Activated CD8-positive, alpha-beta memory T cell treated with anti-CD3 and anti-CD28 coated beads for 48 hours (primary cell): ENCODE results near the gene CAMK2G.

Experiments
- DNase-seq, 3 experiments: peaks; one replicate each; pipeline ENCODE4 v3.0.0-alpha.2; 2020; ENCODE audit warnings: low read depth in 2 of 3, low spot score in 2 of 3

Gene CAMK2G

GRCh38 chr10:73865459-73866442, 8.6 kb downstream of the CAMK2G start:
- DNase-seq = no peak

- no peak for DNase-seq
These were observed 9.3 kb downstream of the CAMK2G start for GRCh38 chr10:73865107-73865458.

- DNase-seq = no peak
These were observed 10.1 kb downstream of the CAMK2G start for GRCh38 chr10:73864229-73864628.

GRCh38 chr10:73863039-73863817, 11.1 kb downstream of the CAMK2G start:
- no peak for DNase-seq

GRCh38 chr10:73862011-73862410, 12.3 kb downstream of the CAMK2G start:
- DNase-seq = no peak

GRCh38 chr10:73859784-73860491, 14.4 kb downstream of the CAMK2G start:
- no peak for DNase-seq

GRCh38 chr10:73859428-73859783, 14.9 kb downstream of the CAMK2G start:
- DNase-seq = peak in 2 of 3 experiments; percentile 13 to 32

- DNase-seq = no peak
These were observed 15.5 kb downstream of the CAMK2G start for GRCh38 chr10:73858750-73859427.

- no peak for DNase-seq
These were observed 16.2 kb downstream of the CAMK2G start for GRCh38 chr10:73858013-73858708.

- DNase-seq = peak in 1 of 3 experiments; percentile 16
These were observed 16.9 kb downstream of the CAMK2G start for GRCh38 chr10:73857446-73857845.

GRCh38 chr10:73856261-73856660, 18.1 kb downstream of the CAMK2G start:
- no peak for DNase-seq

GRCh38 chr10:73855413-73855812, 18.9 kb downstream of the CAMK2G start:
- no peak for DNase-seq

- DNase-seq = no peak
These were observed 20.0 kb downstream of the CAMK2G start for GRCh38 chr10:73854310-73854709.

GRCh38 chr10:73853196-73853595, 21.2 kb downstream of the CAMK2G start:
- no peak for DNase-seq

GRCh38 chr10:73850863-73851461, 23.4 kb downstream of the CAMK2G start:
- no peak for DNase-seq

GRCh38 chr10:73850211-73850610, 24.1 kb downstream of the CAMK2G start:
- DNase-seq = no peak

GRCh38 chr10:73848821-73849489, 25.4 kb downstream of the CAMK2G start:
- DNase-seq = peak; percentile 72 to 95 (median 94)

GRCh38 chr10:73847031-73847430, 27.3 kb downstream of the CAMK2G start:
- DNase-seq = no peak

GRCh38 chr10:73843261-73843660, 31.1 kb downstream of the CAMK2G start:
- no peak for DNase-seq
